GM10248 (cell line): ENCODE data around the gene ETFDH.

ENCODE experiments used
- CTCF ChIA-PET: fragments of 300-600 bp; sonication (Branson Sonifier 250); formaldehyde crosslinking; extraction: SDS; loops from one replicate; lab custom pipeline; 2021; ENCODE audit warnings: antibody characterized with exemption; lab: Yijun Ruan, JAX
- POLR2A ChIA-PET: fragments of 350-650 bp; sonication (Branson Sonifier 250); formaldehyde crosslinking; extraction: SDS; loops from one replicate; lab custom pipeline; 2020; ENCODE audit warnings: antibody characterized with exemption; lab: Yijun Ruan, JAX
- DNase-seq: peaks from one replicate; pipeline ENCODE4 v3.0.0; 2012; ENCODE audit errors: extremely low spot score
- CTCF ChIP-seq: IDR thresholded peaks from 2 replicates; pipeline ENCODE4 v1.5.1; 2012; ENCODE audit warnings: mild to moderate bottlenecking, low read depth; ENCODE audit errors: extremely low read depth, missing control alignments, control extremely low read depth

ETFDH gene

GRCh38 chr4:158673633-158674032 lies 1.5 kb downstream of the ETFDH start:
- no peak for TF ChIP-seq CTCF
- DNase-seq = no peak
- CTCF ChIA-PET = interaction anchor here (0.7 to 0.8 kb wide), 2 partner anchors 28 to 55 kb away, joined by 3 read pairs; no protein-coding TSS in a partner anchor
- POLR2A ChIA-PET = no interaction called here

- CTCF ChIA-PET = no interaction called here
- POLR2A ChIA-PET = no interaction called here
- TF ChIP-seq CTCF = no peak
- DNase-seq = no peak
Measured at GRCh38 chr4:158676076-158676475, 4.0 kb downstream of the ETFDH start.

- no peak for DNase-seq
- TF ChIP-seq CTCF = no peak
- POLR2A ChIA-PET = no interaction called here
- CTCF ChIA-PET = no interaction called here
Measured at GRCh38 chr4:158678767-158679166, 6.7 kb downstream of the ETFDH start.

- DNase-seq = no peak
- TF ChIP-seq CTCF = no peak
- ChIA-PET POLR2A (no interaction called here), CTCF (interaction anchor here (1.1 kb wide), 1 partner anchor 34 kb away, joined by 4 read pairs; no protein-coding TSS in a partner anchor)
Measured at GRCh38 chr4:158681629-158682028, 9.5 kb downstream of the ETFDH start.

GRCh38 chr4:158682066-158682465 lies 10.0 kb downstream of the ETFDH start:
- DNase-seq = no peak
- TF ChIP-seq CTCF = no peak
- POLR2A ChIA-PET = no interaction called here
- CTCF ChIA-PET = interaction anchor here (0.7 kb wide), 1 partner anchor 10 kb away, joined by 3 read pairs; no protein-coding TSS in a partner anchor

GRCh38 chr4:158688813-158689212 lies 16.7 kb downstream of the ETFDH start:
- POLR2A ChIA-PET = no interaction called here
- CTCF ChIA-PET = no interaction called here

More at GRCh38 chr4:158688813-158689212, 16.7 kb downstream of the ETFDH start:
- TF ChIP-seq CTCF = no peak
- no peak for DNase-seq
